NT2/D1 (cell line): ENCODE measurements around the gene PRDM12.
A peak's percentile ranks its signal among the peaks of the same experiment; 100 is the strongest.

ENCODE experiments used
- DNase-seq: peaks from one replicate; pipeline ENCODE4 v3.0.0-alpha.2; 2011; ENCODE audit warnings: low read depth, low spot score
- H3K27me3 ChIP-seq: 2 replicates; pipeline ENCODE4 v1.6.0; 2011; ENCODE audit warnings: mild to moderate bottlenecking; ENCODE audit not compliant: insufficient read length, insufficient read depth
- H3K36me3 ChIP-seq: 2 replicates; pipeline ENCODE4 v1.6.1; 2011; ENCODE audit warnings: mild to moderate bottlenecking, low read length, mixed read lengths; ENCODE audit not compliant: insufficient read depth, insufficient read length
- H3K4me1 ChIP-seq: 2 replicates; pipeline ENCODE4 v1.5.1; 2011; ENCODE audit not compliant: insufficient read depth, insufficient read length
- H3K4me3 ChIP-seq: 2 replicates; pipeline ENCODE4 v1.5.1; 2011; ENCODE audit warnings: low read depth; ENCODE audit not compliant: insufficient read length
- H3K9ac ChIP-seq: 2 replicates; pipeline ENCODE4 v1.6.0; 2011; ENCODE audit warnings: low read depth; ENCODE audit not compliant: insufficient read length
- H3K9me3 ChIP-seq: 2 replicates; pipeline ENCODE4 v1.5.1; 2011; ENCODE audit warnings: mild to moderate bottlenecking, low read length; ENCODE audit not compliant: insufficient read depth
- SUZ12 ChIP-seq: IDR thresholded peaks from 2 replicates; pipeline ENCODE4 v1.6.1; 2011; ENCODE audit not compliant: insufficient read length, insufficient read depth; ENCODE audit errors: extremely low read depth
- YY1 ChIP-seq: IDR thresholded peaks from 2 replicates; pipeline ENCODE4 v1.6.1; 2011; ENCODE audit not compliant: insufficient read length, insufficient read depth
- ZNF274 ChIP-seq: IDR thresholded peaks from 2 replicates; pipeline ENCODE4 v1.6.1; 2011; ENCODE audit warnings: mild to moderate bottlenecking, low read depth, low read length

Gene PRDM12

GRCh38 chr9:130654879-130655278 is 9.5 kb upstream of the PRDM12 start:
- TF ChIP-seq ZNF274 = no peak
- TF ChIP-seq SUZ12 = no peak
- TF ChIP-seq YY1 = no peak
- Histone ChIP-seq H3K36me3 (no peaks in the 10 kb centered on the region), H3K9me3 (no peaks in the 10 kb centered on the region), H3K4me1 (no peaks in the 10 kb centered on the region), H3K27me3 (peaks cover 51% of the 10 kb centered on the region), H3K4me3 (no peak overlapping the region), H3K9ac (no peak overlapping the region)
- no peak for DNase-seq

GRCh38 chr9:130658893-130659698 is 5.3 kb upstream of the PRDM12 start:
- peaks cover 17% of the 10 kb centered on the region for H3K4me1 ChIP-seq
- no peak for DNase-seq
- H3K27me3 ChIP-seq = peaks cover 93% of the 10 kb centered on the region
- no peak overlapping the region for H3K9ac ChIP-seq
- TF ChIP-seq ZNF274 (no peak), SUZ12 (no peak), YY1 (no peak)
- no peak overlapping the region for H3K4me3 ChIP-seq
- no peaks in the 10 kb centered on the region for H3K36me3 ChIP-seq
- H3K9me3 ChIP-seq = no peaks in the 10 kb centered on the region

GRCh38 chr9:130659699-130660248 is 4.6 kb upstream of the PRDM12 start:
- Histone ChIP-seq H3K4me1 (peaks cover 17% of the 10 kb centered on the region), H3K9ac (peak overlapping the region; percentile 56), H3K27me3 (peaks cover 98% of the 10 kb centered on the region), H3K9me3 (no peaks in the 10 kb centered on the region), H3K36me3 (no peaks in the 10 kb centered on the region), H3K4me3 (peak overlapping the region; percentile 18)
- no peak for TF ChIP-seq YY1
- TF ChIP-seq ZNF274 = no peak
- TF ChIP-seq SUZ12 = no peak
- DNase-seq = no peak

GRCh38 chr9:130660326-130660682 is 4.1 kb upstream of the PRDM12 start:
- H3K36me3 ChIP-seq = no peaks in the 10 kb centered on the region
- TF ChIP-seq YY1 (no peak), SUZ12 (peak; percentile 98)
- peak overlapping the region; percentile 42 for H3K9ac ChIP-seq
- peaks cover 17% of the 10 kb centered on the region for H3K4me1 ChIP-seq
- no peaks in the 10 kb centered on the region for H3K9me3 ChIP-seq
- peak overlapping the region; percentile 30 for H3K4me3 ChIP-seq
- peaks cover 98% of the 10 kb centered on the region for H3K27me3 ChIP-seq
- no peak for DNase-seq

- peaks cover 99% of the 10 kb centered on the region for H3K27me3 ChIP-seq
- no peak for DNase-seq
These were observed 3.5 kb upstream of the PRDM12 start for GRCh38 chr9:130660683-130661450.

GRCh38 chr9:130661451-130662098 is 2.8 kb upstream of the PRDM12 start:
- peaks cover 99% of the 10 kb centered on the region for H3K27me3 ChIP-seq
- DNase-seq = no peak
- H3K4me3 ChIP-seq = peak overlapping the region; percentile 30
- peak overlapping the region; percentile 52 for H3K9ac ChIP-seq
- H3K9me3 ChIP-seq = no peaks in the 10 kb centered on the region
- H3K4me1 ChIP-seq = peaks cover 17% of the 10 kb centered on the region
- TF ChIP-seq YY1 (no peak), SUZ12 (no peak)
- H3K36me3 ChIP-seq = no peaks in the 10 kb centered on the region

More at GRCh38 chr9:130660683-130661450, 3.5 kb upstream of the PRDM12 start:
- peak overlapping the region; percentile 30 for H3K4me3 ChIP-seq
- H3K4me1 ChIP-seq = peaks cover 17% of the 10 kb centered on the region
- no peaks in the 10 kb centered on the region for H3K36me3 ChIP-seq
- H3K9ac ChIP-seq = peak overlapping the region; percentile 42
- TF ChIP-seq SUZ12 (no peak), ZNF274 (no peak), YY1 (no peak)
- no peaks in the 10 kb centered on the region for H3K9me3 ChIP-seq
